H1 (cell line): ENCODE results near the gene CDT1. TPM values are rescaled to one million over a fixed set of nuclear protein-coding genes. Genes with fewer than 3 reads are reported as not detected.

Experiments
- CTCF ChIA-PET: fragments of 300-600 bp; sonication (Branson Sonifier 250); formaldehyde crosslinking; loops from one replicate; lab custom pipeline; 2021; ENCODE audit not compliant: partially characterized antibody; lab: Charles Lee
- POLR2A ChIA-PET: fragments of 300-600 bp; sonication (Branson Sonifier 250); formaldehyde crosslinking; loops from one replicate; lab custom pipeline; 2021; ENCODE audit warnings: inconsistent platforms; ENCODE audit not compliant: partially characterized antibody; lab: Charles Lee
- DNase-seq, 2 experiments: peaks; one replicate each; pipeline versions ENCODE4 v3.0.0 to v3.0.0-alpha.2; 2010 to 2022; ENCODE audit warnings: low spot score in 2 of 2, low read depth in 1 of 2, mixed read lengths in 1 of 2
- FAIRE-seq: peaks from 2 replicates; lab custom pipeline; 2011; peaks lifted over from hg19 to GRCh38; lab: Jason Lieb, UNC
- H2AFZ ChIP-seq: 2 replicates; pipeline ENCODE4 v1.8.1; 2012; ENCODE audit warnings: low read length, inconsistent platforms
- H2AK5ac ChIP-seq: 2 replicates; pipeline ENCODE4 v1.6.1; 2013; ENCODE audit warnings: low read depth, low read length
- H2BK120ac ChIP-seq: replicated peaks from 2 replicates; pipeline ENCODE3; 2013; ENCODE audit warnings: low read depth, low read length, inconsistent platforms
- H2BK12ac ChIP-seq: 2 replicates; pipeline ENCODE4 v1.6.1; 2013; ENCODE audit warnings: low read depth, low read length
- H2BK15ac ChIP-seq: 2 replicates; pipeline ENCODE4 v1.6.1; 2013; ENCODE audit warnings: low read length
- H2BK20ac ChIP-seq: 2 replicates; pipeline ENCODE4 v1.6.1; 2013; ENCODE audit warnings: low read length
- H2BK5ac ChIP-seq: 2 replicates; pipeline ENCODE4 v1.6.1; 2013; ENCODE audit warnings: low read depth, low read length
- H3K14ac ChIP-seq: 2 replicates; pipeline ENCODE4 v1.6.1; 2013; ENCODE audit warnings: inconsistent platforms; ENCODE audit not compliant: insufficient read length
- H3K18ac ChIP-seq: 2 replicates; pipeline ENCODE4 v1.6.1; 2013; ENCODE audit warnings: low read length; ENCODE audit errors: extremely low read depth
- H3K23ac ChIP-seq: 2 replicates; pipeline ENCODE4 v1.6.1; 2013; ENCODE audit warnings: inconsistent platforms; ENCODE audit not compliant: insufficient read length
- H3K23me2 ChIP-seq: 2 replicates; pipeline ENCODE4 v1.6.1; 2013; ENCODE audit warnings: low read depth, low read length
- H3K27ac ChIP-seq: 2 replicates; pipeline ENCODE4 v1.6.1; 2011; ENCODE audit warnings: low read depth, low read length, inconsistent platforms
- H3K27me3 ChIP-seq, 4 experiments: replicated peaks in 1 of 4; 1 replicate in 1 of 4; 2 replicates in 3 of 4; pipeline versions ENCODE4 v1.6.1 to v1.8.1; 2011 to 2013; ENCODE audit warnings: low read length in 3 of 4, mild to moderate bottlenecking in 3 of 4, inconsistent platforms in 2 of 4, mixed read lengths in 2 of 4, moderate library complexity in 1 of 4; ENCODE audit not compliant: control insufficient read depth in 3 of 4, insufficient read depth in 3 of 4; ENCODE audit errors: extremely low read depth in 1 of 4
- H3K36me3 ChIP-seq, 4 experiments: 2 replicates each; pipeline versions ENCODE4 v1.6.1 to v1.8.1; 2011 to 2013; ENCODE audit warnings: mild to moderate bottlenecking in 4 of 4, low read length in 3 of 4, moderate library complexity in 2 of 4, control low read depth in 1 of 4, inconsistent platforms in 1 of 4; ENCODE audit not compliant: insufficient read depth in 4 of 4, control insufficient read depth in 2 of 4
- H3K4ac ChIP-seq: replicated peaks from 2 replicates; pipeline ENCODE3; 2013; ENCODE audit warnings: low read length, low read depth, mixed read lengths, inconsistent platforms; ENCODE audit not compliant: insufficient read length
- H3K4me1 ChIP-seq, 4 experiments: replicated peaks in 1 of 4; 1 replicate in 1 of 4; 2 replicates in 3 of 4; pipeline versions ENCODE4 v1.6.1 to v1.8.1; 2011 to 2013; ENCODE audit warnings: low read length in 3 of 4, inconsistent platforms in 2 of 4, mixed read lengths in 1 of 4; ENCODE audit not compliant: insufficient read depth in 4 of 4, control insufficient read depth in 3 of 4
- H3K4me2 ChIP-seq, 2 experiments: 2 replicates each; pipeline versions ENCODE4 v1.6.1 to v1.8.1; 2011 to 2013; ENCODE audit warnings: low read depth in 2 of 2, low read length in 2 of 2, control low read depth in 1 of 2, inconsistent platforms in 1 of 2, mild to moderate bottlenecking in 1 of 2; ENCODE audit not compliant: insufficient read depth in 1 of 2
- H3K4me3 ChIP-seq, 4 experiments: fragments of 200-600, 300-600 bp in 1 of 4; sonication (generic), shearing (Covaris generic), sonication (Bioruptor Twin) in 1 of 4; 2 replicates each; pipeline versions ENCODE4 v1.5.1 to v1.8.1; 2011 to 2016; ENCODE audit warnings: low read length in 4 of 4, low read depth in 3 of 4, control low read depth in 2 of 4, inconsistent platforms in 2 of 4, mild to moderate bottlenecking in 2 of 4, mixed read lengths in 1 of 4, moderate library complexity in 1 of 4; ENCODE audit not compliant: insufficient read depth in 2 of 4; ENCODE audit errors: extremely low read depth in 1 of 4
- H3K56ac ChIP-seq: replicated peaks from 2 replicates; pipeline ENCODE3; 2013; ENCODE audit warnings: low read depth, mild to moderate bottlenecking, mixed read lengths, low read length, inconsistent platforms; ENCODE audit not compliant: insufficient read length
- H3K79me1 ChIP-seq: 2 replicates; pipeline ENCODE4 v1.6.1; 2013; ENCODE audit warnings: low read depth, low read length, control low read depth
- H3K79me2 ChIP-seq, 2 experiments: 2 replicates each; pipeline versions ENCODE4 v1.6.1 to v1.8.1; 2012 to 2013; ENCODE audit warnings: low read length in 2 of 2, mild to moderate bottlenecking in 2 of 2, inconsistent platforms in 1 of 2; ENCODE audit not compliant: insufficient read depth in 2 of 2, control insufficient read depth in 1 of 2
- H3K9ac ChIP-seq, 4 experiments: replicated peaks in 1 of 4; 1 replicate in 1 of 4; 2 replicates in 3 of 4; pipeline versions ENCODE4 v1.6.1 to v1.8.1; 2011 to 2013; ENCODE audit warnings: low read depth in 3 of 4, low read length in 3 of 4, control low read depth in 2 of 4, mild to moderate bottlenecking in 2 of 4, moderate library complexity in 2 of 4, inconsistent platforms in 1 of 4; ENCODE audit errors: extremely low read depth in 1 of 4
- H3K9me3 ChIP-seq, 2 experiments: 2 replicates each; pipeline versions ENCODE4 v1.6.1 to v1.8.1; 2012 to 2013; ENCODE audit warnings: mild to moderate bottlenecking in 2 of 2, moderate library complexity in 2 of 2, control low read depth in 1 of 2, inconsistent platforms in 1 of 2, low read depth in 1 of 2, low read length in 1 of 2, mixed read lengths in 1 of 2; ENCODE audit not compliant: insufficient read depth in 2 of 2
- H4K20me1 ChIP-seq, 2 experiments: replicated peaks in 1 of 2; 2 replicates each; pipeline versions ENCODE3 to v1.8.1; 2011 to 2013; ENCODE audit warnings: inconsistent platforms in 2 of 2, low read length in 2 of 2, mild to moderate bottlenecking in 1 of 2; ENCODE audit not compliant: insufficient read depth in 2 of 2, control insufficient read depth in 1 of 2
- H4K5ac ChIP-seq: 2 replicates; pipeline ENCODE4 v1.6.1; 2013; ENCODE audit warnings: low read length, low read depth, mixed read lengths, inconsistent platforms; ENCODE audit not compliant: insufficient read length
- H4K8ac ChIP-seq: 2 replicates; pipeline ENCODE4 v1.8.0; 2013; ENCODE audit warnings: mild to moderate bottlenecking, moderate library complexity, low read length, inconsistent platforms; ENCODE audit not compliant: insufficient read depth; ENCODE audit errors: extremely low read depth
- H4K91ac ChIP-seq: replicated peaks from 2 replicates; pipeline ENCODE3; 2013; ENCODE audit warnings: low read length, mixed read lengths, inconsistent platforms; ENCODE audit not compliant: insufficient read length
- BCL11A ChIP-seq, 2 experiments: IDR thresholded peaks; one replicate each; pipeline ENCODE4 v1.6.1; 2011; ENCODE audit warnings: low read depth in 2 of 2, low read length in 2 of 2, mild to moderate bottlenecking in 2 of 2
- CEBPB ChIP-seq: IDR thresholded peaks from 2 replicates; pipeline ENCODE4 v1.6.1; 2012; ENCODE audit warnings: low read depth, low read length
- FOSL1 ChIP-seq: IDR thresholded peaks from 2 replicates; pipeline ENCODE4 v1.6.1; 2011; ENCODE audit warnings: mild to moderate bottlenecking, low read depth, low read length, moderate library complexity; ENCODE audit not compliant: insufficient read depth
- JUND ChIP-seq: IDR thresholded peaks from 2 replicates; pipeline ENCODE4 v1.6.1; 2011; ENCODE audit warnings: mild to moderate bottlenecking, improper control_type of control experiment, low read length
- SAP30 ChIP-seq: fragments of 300-600 bp; sonication (generic); IDR thresholded peaks from 2 replicates; pipeline ENCODE4 v1.7.1; 2012; ENCODE audit warnings: low read length, moderate library complexity, mild to moderate bottlenecking, inconsistent platforms; ENCODE audit not compliant: insufficient read depth, insufficient replicate concordance
- SP2 ChIP-seq: IDR thresholded peaks from 2 replicates; pipeline ENCODE4 v1.6.1; 2012; ENCODE audit warnings: mild to moderate bottlenecking, low read length, inconsistent platforms
- SP4 ChIP-seq: IDR thresholded peaks from 2 replicates; pipeline ENCODE4 v1.6.1; 2012; ENCODE audit warnings: low read length, inconsistent platforms
- ZNF274 ChIP-seq: IDR thresholded peaks from 2 replicates; pipeline ENCODE4 v1.7.0; 2012; ENCODE audit warnings: low read length, borderline replicate concordance; ENCODE audit errors: extremely low read depth
- WGBS, 2 experiments: shearing (Covaris generic) in 1 of 2; methylation state at CpG; one replicate each; pipeline versions ENCODE4 v1.1.6 to v1.1.7; 2013 to 2015; ENCODE audit warnings: low lambda C conversion rate in 2 of 2, mixed read lengths in 2 of 2, inconsistent platforms in 1 of 2, low coverage in 1 of 2, missing lambda C conversion rate in 1 of 2; ENCODE audit not compliant: insufficient replicate concordance in 2 of 2, insufficient coverage in 1 of 2, insufficient read length in 1 of 2; ENCODE audit errors: extremely low coverage in 1 of 2, missing lambda C conversion rate in 1 of 2; 5-methylcytosine and 5-hydroxymethylcytosine counted together
- polyA plus RNA-seq, 7 experiments: library from polyadenylated mRNA; depleted of rRNA in 3 of 7; stranded (reverse) in 5 of 7; unstranded in 2 of 7; fragments of >200 nt in 5 of 7; fragments of 200-250 nt in 2 of 7; gene quantifications; 1 replicate in 5 of 7; 2 replicates in 1 of 7; 4 replicates in 1 of 7; pipeline versions ENCODE4 v1.2.1 to v1.2.3, GENCODE V29; 2011 to 2013; ENCODE audit warnings: missing spikeins in 2 of 7, mixed read lengths in 2 of 7
- total RNA-seq: library from RNA; stranded (reverse); fragmentation: NEBNext Ultra II Directional; extraction: Animal tissue kit (Norgen Biotek cat#: 25700); gene quantifications from 2 replicates; pipeline ENCODE4 v1.2.1, GENCODE V29; 2021
- TF ChIP-seq, protein P1 (sequence below): IDR thresholded peaks from 2 replicates; pipeline ENCODE4 v1.6.1; 2011; ENCODE audit warnings: low read depth, mild to moderate bottlenecking, low read length; ENCODE audit not compliant: insufficient read depth

Gene CDT1
- total and polyA plus RNA-seq, 2 of the 8 experiments (the other 6 are each of a cell fraction or from before 2014, with no cell fraction given): 76.7 to 95.4 TPM

DNA sequence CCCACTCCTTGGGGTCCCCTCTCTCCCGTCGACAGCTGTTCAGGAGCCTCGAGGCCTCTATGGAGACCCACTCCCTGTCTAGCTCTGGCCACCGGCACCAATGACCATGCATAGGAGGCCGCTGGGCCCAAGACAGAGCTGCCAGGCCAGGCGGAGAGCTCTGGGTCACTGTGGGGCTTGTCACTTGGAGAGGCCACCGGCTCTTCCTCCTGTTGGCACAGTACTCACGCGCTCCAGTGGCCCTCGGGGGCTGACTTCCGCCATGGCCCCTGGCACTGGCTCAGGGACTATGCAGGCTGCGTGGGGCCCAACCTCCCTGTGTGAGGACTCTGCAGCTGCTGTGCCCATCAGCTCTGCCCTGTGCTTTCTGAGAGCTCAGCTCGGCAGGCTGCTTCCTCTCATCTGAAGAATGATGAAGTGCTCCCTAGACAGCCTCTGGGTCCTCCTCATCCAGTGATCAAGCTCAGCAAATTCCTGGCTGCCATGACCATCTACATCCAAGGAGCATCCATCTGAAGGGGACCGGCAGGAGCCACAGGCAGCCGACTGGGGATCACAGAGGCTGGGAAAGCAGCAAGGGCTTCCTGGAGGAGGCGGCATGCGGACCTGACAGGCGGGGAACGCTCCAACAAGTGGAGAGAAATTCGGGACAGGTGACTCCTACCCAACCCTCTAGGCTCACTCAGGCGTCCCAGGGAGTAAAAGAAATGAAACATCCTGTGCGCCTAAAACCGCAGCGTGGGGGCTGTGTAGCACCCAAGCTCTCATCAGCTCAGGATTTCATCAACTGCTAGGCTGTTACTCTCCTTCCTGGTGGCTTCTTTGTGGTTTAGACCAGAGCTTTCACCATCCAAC lies 36.4 kb downstream of the CDT1 start:
- Histone ChIP-seq H3K4ac (no peak overlapping the region), H3K9me3 (no peaks in the 10 kb centered on the region), H3K9ac (no peak overlapping the region), H3K14ac (no peak overlapping the region), H2AFZ (no peak overlapping the region), H2BK15ac (no peak overlapping the region), H2BK5ac (no peak overlapping the region; the same call in 1 of the 2 replicates), H3K79me1 (no peaks in the 10 kb centered on the region), H4K5ac (no peak overlapping the region), H3K4me2 (no peak overlapping the region), H3K27me3 (no peaks in the 10 kb centered on the region), H4K91ac (no peak overlapping the region), H2AK5ac (no peak overlapping the region), H3K27ac (no peak overlapping the region), H3K36me3 (peaks cover 0 to 6% (median under 1%) of the 10 kb centered on the region in 4 experiments; a peak in 2 of 8 replicates), H3K4me1 (no peaks in the 10 kb centered on the region), H4K8ac (peak overlapping the region; percentile 14; the same call in 1 of the 2 replicates), H3K79me2 (no peaks in the 10 kb centered on the region), H2BK12ac (no peak overlapping the region), H2BK20ac (no peak overlapping the region), H3K23me2 (no peaks in the 10 kb centered on the region), H3K23ac (no peak overlapping the region), H2BK120ac (no peak overlapping the region), H3K18ac (no peak overlapping the region), H3K56ac (no peak overlapping the region), H4K20me1 (no peaks in the 10 kb centered on the region), H3K4me3 (no peak overlapping the region)
- CTCF ChIA-PET: interaction anchor here (1.0 to 2.7 kb wide), 10 partner anchors 11 to 297 kb away, joined by 3 to 10 read pairs (median 6); partner anchors contain the start of gene TRAPPC2L
- no peak for DNase-seq
- POLR2A ChIA-PET: interaction anchor here (0.9 to 1.8 kb wide), 2 partner anchors 35 to 36 kb away, joined by 3 to 5 read pairs; no protein-coding TSS in a partner anchor
- no peak for FAIRE-seq
- 90% methylated on average over 23 of the region's 24 CpGs; no CpG with 5 or more reads in 1 of the 2 experiments for WGBS, 2 experiments
- TF ChIP-seq FOSL1 (no peak), SP2 (no peak), ZNF274 (no peak), SP4 (no peak), CEBPB (no peak), BCL11A (IDR thresholded peaks at IDR 0.05; ENCODE audit: low read depth in 2 of 2, low read length in 2 of 2) (no peak), SAP30 (no peak), JUND (no peak)
- TF ChIP-seq, protein P1, sequence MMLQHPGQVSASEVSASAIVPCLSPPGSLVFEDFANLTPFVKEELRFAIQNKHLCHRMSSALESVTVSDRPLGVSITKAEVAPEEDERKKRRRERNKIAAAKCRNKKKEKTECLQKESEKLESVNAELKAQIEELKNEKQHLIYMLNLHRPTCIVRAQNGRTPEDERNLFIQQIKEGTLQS: no peak
